Liver (tissue), 9 donors: ENCODE measurements around the gene COL4A3. TPM values are rescaled to one million over a fixed set of nuclear protein-coding genes. Genes with fewer than 3 reads are reported as not detected.

Experiments
- DNase-seq: peaks from one replicate; pipeline ENCODE4 v3.0.0-alpha.2; 2017; ENCODE audit warnings: low spot score
- H3K27ac ChIP-seq, 2 donors: one replicate each; pipeline ENCODE4 v1.7.0; 2013; ENCODE audit warnings: inconsistent platforms in 2 of 2, low read length in 2 of 2, control low read depth in 1 of 2, low read depth in 1 of 2, mild to moderate bottlenecking in 1 of 2
- H3K27me3 ChIP-seq, 4 donors: one replicate each; pipeline versions ENCODE4 v1.6.1 to v1.7.0; 2013; ENCODE audit warnings: low read length in 3 of 4, inconsistent platforms in 1 of 4, mild to moderate bottlenecking in 1 of 4, moderate library complexity in 1 of 4; ENCODE audit not compliant: control insufficient read depth in 4 of 4, insufficient read depth in 4 of 4
- H3K36me3 ChIP-seq, 4 donors: one replicate each; pipeline versions ENCODE4 v1.6.1 to v1.7.0; 2013; ENCODE audit warnings: low read length in 3 of 4, mild to moderate bottlenecking in 3 of 4, low read depth in 1 of 4, moderate library complexity in 1 of 4; ENCODE audit not compliant: control insufficient read depth in 4 of 4, insufficient read depth in 3 of 4
- H3K4me1 ChIP-seq, 4 donors: one replicate each; pipeline versions ENCODE4 v1.6.1 to v1.7.0; 2013; ENCODE audit warnings: low read length in 3 of 4, mild to moderate bottlenecking in 3 of 4, moderate library complexity in 1 of 4; ENCODE audit not compliant: control insufficient read depth in 4 of 4, insufficient read depth in 4 of 4
- H3K4me3 ChIP-seq, 3 donors: one replicate each; pipeline versions ENCODE4 v1.6.1 to v1.7.0; 2013; ENCODE audit warnings: low read length in 3 of 3, control low read depth in 1 of 3, low read depth in 1 of 3, mild to moderate bottlenecking in 1 of 3
- H3K9ac ChIP-seq, 2 donors: one replicate each; pipeline ENCODE4 v1.7.0; 2013; ENCODE audit warnings: low read length in 2 of 2, mild to moderate bottlenecking in 2 of 2, moderate library complexity in 2 of 2, control low read depth in 1 of 2, low read depth in 1 of 2
- H3K9me3 ChIP-seq, 4 donors: one replicate each; pipeline versions ENCODE4 v1.6.1 to v1.7.0; 2013; ENCODE audit warnings: low read length in 3 of 4; ENCODE audit not compliant: control insufficient read depth in 4 of 4
- ATF3 ChIP-seq: IDR thresholded peaks from 2 replicates; pipeline ENCODE4 v1.6.1; 2016; ENCODE audit warnings: antibody characterized with exemption
- CTCF ChIP-seq: fragments of 150-350 bp; IDR thresholded peaks from 2 replicates; pipeline ENCODE4 v1.5.1; 2017; ENCODE audit warnings: improper control_type of control experiment, low read depth, low read length; ENCODE audit not compliant: missing input control
- EGR1 ChIP-seq, 2 donors: IDR thresholded peaks; 2 replicates each; pipeline ENCODE4 v1.6.1; 2016 to 2018; ENCODE audit warnings: antibody characterized with exemption in 2 of 2, low read depth in 2 of 2
- FOXA1 ChIP-seq: IDR thresholded peaks from 2 replicates; pipeline ENCODE4 v1.6.1; 2016; ENCODE audit warnings: antibody characterized with exemption
- FOXA2 ChIP-seq: IDR thresholded peaks from 2 replicates; pipeline ENCODE4 v1.6.1; 2016; ENCODE audit warnings: antibody characterized with exemption
- GABPA ChIP-seq, 2 donors: IDR thresholded peaks in 1 of 2; conservative IDR thresholded peaks in 1 of 2; 2 replicates each; pipeline ENCODE4 v1.6.1; 2016; ENCODE audit warnings: antibody characterized with exemption in 2 of 2, mild to moderate bottlenecking in 1 of 2, moderate library complexity in 1 of 2
- HNF4A ChIP-seq, 2 donors: conservative IDR thresholded peaks; 2 replicates each; pipeline ENCODE4 v1.6.1; 2016; ENCODE audit warnings: antibody characterized with exemption in 2 of 2, mild to moderate bottlenecking in 2 of 2
- HNF4G ChIP-seq: IDR thresholded peaks from 2 replicates; pipeline ENCODE4 v1.6.1; 2016; ENCODE audit warnings: antibody characterized with exemption
- JUND ChIP-seq, 2 donors: IDR thresholded peaks; 2 replicates each; pipeline ENCODE4 v1.6.1; 2016; ENCODE audit warnings: antibody characterized with exemption in 2 of 2
- MAX ChIP-seq: IDR thresholded peaks from 2 replicates; pipeline ENCODE4 v1.6.1; 2016; ENCODE audit warnings: antibody characterized with exemption
- NR2F2 ChIP-seq: IDR thresholded peaks from 2 replicates; pipeline ENCODE4 v1.6.1; 2016; ENCODE audit warnings: antibody characterized with exemption
- RAD21 ChIP-seq, 2 donors: IDR thresholded peaks; 2 replicates each; pipeline ENCODE4 v1.6.1; 2016; ENCODE audit warnings: antibody characterized with exemption in 2 of 2, mild to moderate bottlenecking in 2 of 2
- REST ChIP-seq: IDR thresholded peaks from 2 replicates; pipeline ENCODE4 v1.6.1; 2016; ENCODE audit warnings: antibody characterized with exemption, mild to moderate bottlenecking
- RXRA ChIP-seq, 2 donors: IDR thresholded peaks; 2 replicates each; pipeline ENCODE4 v1.6.1; 2017 to 2018; ENCODE audit warnings: antibody characterized with exemption in 2 of 2, mild to moderate bottlenecking in 1 of 2
- SP1 ChIP-seq: IDR thresholded peaks from 2 replicates; pipeline ENCODE4 v1.6.1; 2018; ENCODE audit warnings: antibody characterized with exemption, mild to moderate bottlenecking
- TAF1 ChIP-seq: conservative IDR thresholded peaks from 2 replicates; pipeline ENCODE4 v1.6.1; 2016; ENCODE audit warnings: antibody characterized with exemption, mild to moderate bottlenecking
- YY1 ChIP-seq: IDR thresholded peaks from 2 replicates; pipeline ENCODE4 v1.6.1; 2016; ENCODE audit warnings: antibody characterized with exemption, mild to moderate bottlenecking
- ZBTB33 ChIP-seq: IDR thresholded peaks from 2 replicates; pipeline ENCODE4 v1.6.1; 2016; ENCODE audit warnings: antibody characterized with exemption
- WGBS: extraction: QIAGEN DNeasy Blood & Tissue Kit; methylation state at CpG from one replicate; pipeline ENCODE4 v1.1.7; 2013; 5-methylcytosine and 5-hydroxymethylcytosine counted together
- polyA plus RNA-seq, 2 donors: library from polyadenylated mRNA; stranded (reverse) in 1 of 2; unstranded in 1 of 2; fragments of 200-250 nt in 1 of 2; fragments of >200 nt in 1 of 2; fragmentation: Nextera tagmentation in 1 of 2; extraction: Ambion mirVana in 1 of 2; gene quantifications; one replicate each; pipeline versions ENCODE4 v1.2.1 to v1.2.3, GENCODE V29; 2013 to 2015
- total RNA-seq, 2 donors: library from RNA; depleted of rRNA; stranded (reverse); fragments of >200 nt; gene quantifications; one replicate each; pipeline ENCODE4 v1.2.3, GENCODE V29; 2014
- donor health status: healthy.
- donor health status: healthy.
- donor health status: healthy.
- donor health status: healthy.
- donor health status: healthy.

The COL4A3 gene
- total and polyA plus RNA-seq, 4 donors = 0.05 to 2.3 (median 0.35) TPM

- DNase-seq = no peak
- 80% methylated on average over 6 of the region's 6 CpGs for WGBS
- H3K4me3 ChIP-seq = no peak overlapping the region
- peaks cover 0 to 17% (median 4%) of the 10 kb centered on the region in 4 donors for H3K36me3 ChIP-seq
- peaks cover 0 to 14% (median 5%) of the 10 kb centered on the region in 4 donors for H3K4me1 ChIP-seq
- TF ChIP-seq CTCF (no peak), REST (no peak), SP1 (no peak), MAX (no peak), YY1 (no peak), RXRA (IDR thresholded peaks at IDR 0.05) (no peak), TAF1 (no peak), RAD21 (IDR thresholded peaks at IDR 0.05) (no peak), ATF3 (no peak), HNF4G (no peak), HNF4A (conservative IDR thresholded peaks at IDR 0.05) (no peak), ZBTB33 (no peak), FOXA1 (no peak), FOXA2 (no peak), EGR1 (IDR thresholded peaks at IDR 0.05; ENCODE audit: low read depth in 2 of 2) (no peak), NR2F2 (no peak), JUND (IDR thresholded peaks at IDR 0.05) (no peak), GABPA (IDR thresholded peaks at IDR 0.05 in 1 of 2, conservative IDR thresholded peaks at IDR 0.05 in 1 of 2) (no peak)
- no peaks in the 10 kb centered on the region for H3K9me3 ChIP-seq
- no peaks in the 10 kb centered on the region for H3K27me3 ChIP-seq
- no peak overlapping the region for H3K9ac ChIP-seq
- no peak overlapping the region for H3K27ac ChIP-seq
Observed at GRCh38 chr2:227340106-227340505, 175.7 kb downstream of the COL4A3 start.
